Activated CD8-positive, alpha-beta memory T cell treated with anti-CD3 and anti-CD28 coated beads for 36 hours (primary cell): ENCODE measurements around the gene NOTCH1. TPM values are rescaled to one million over a fixed set of nuclear protein-coding genes. Genes with fewer than 3 reads are reported as not detected.

Experiments
- CTCF ChIA-PET: fragments of 350-600 bp; sonication (Branson Sonifier 250); formaldehyde crosslinking; loops from one replicate; lab custom pipeline; 2021; ENCODE audit warnings: antibody characterized with exemption; lab: Charles Lee
- POLR2A ChIA-PET: fragments of 350-600 bp; sonication (Branson Sonifier 250); formaldehyde crosslinking; loops from one replicate; lab custom pipeline; 2021; ENCODE audit warnings: antibody characterized with exemption; lab: Charles Lee
- total RNA-seq, 2 experiments: library from RNA; stranded (reverse); gene quantifications; one replicate each; pipeline ENCODE4 v1.2.3, GENCODE V29; 2021

The NOTCH1 gene
- total RNA-seq, 2 experiments from 2014 or later: 69.5 to 71.4 TPM

DNA sequence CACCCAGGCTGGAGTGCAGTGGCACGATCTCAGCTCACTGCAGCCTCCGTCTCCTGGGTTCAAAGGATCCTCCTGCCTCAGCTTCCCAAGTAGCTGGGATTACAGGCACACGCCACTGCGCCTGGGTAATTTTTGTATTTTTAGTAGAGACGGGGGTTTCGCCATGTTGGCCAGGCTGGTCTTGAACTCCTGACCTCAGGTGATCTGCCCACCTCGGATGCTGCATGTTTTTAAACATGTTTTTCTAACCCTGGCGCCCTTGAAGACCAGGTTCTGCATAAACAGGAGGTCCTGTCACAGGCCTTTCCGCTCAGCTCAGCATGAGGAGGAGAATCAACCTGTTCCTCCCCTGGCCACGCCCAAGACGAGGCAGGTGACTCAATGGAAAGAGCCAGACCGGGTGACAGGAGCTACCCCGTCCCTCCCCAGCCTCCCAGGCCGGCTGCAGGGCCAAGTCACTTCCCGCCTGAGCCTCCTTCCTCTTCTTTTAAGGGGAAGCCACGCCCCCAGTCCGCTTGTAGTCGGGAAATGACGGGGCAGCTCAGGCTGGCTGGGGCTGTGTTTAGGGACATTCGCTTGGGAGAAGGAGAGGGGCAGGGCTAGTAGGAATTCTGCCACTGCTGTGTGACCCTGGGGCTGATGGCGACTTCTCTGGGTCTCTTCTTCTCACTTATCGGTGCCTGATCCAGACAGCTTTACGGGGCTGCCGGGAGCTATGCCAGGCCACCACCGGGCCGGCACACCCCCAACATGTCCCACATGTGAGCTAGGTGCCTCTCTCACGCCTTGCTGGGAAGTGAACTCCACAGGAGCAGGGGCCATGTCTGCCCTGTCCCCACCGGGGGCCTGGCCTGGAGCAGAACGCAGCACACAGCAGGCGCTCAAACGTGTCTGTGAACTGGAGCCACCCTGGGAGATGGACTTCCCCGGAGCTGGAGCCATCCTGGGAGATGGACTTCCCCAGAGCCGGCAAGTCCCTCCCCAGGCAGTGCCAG lies 6.1 kb downstream of the NOTCH1 start:
- ChIA-PET POLR2A (interaction anchor here (1.2 to 2.2 kb wide), 2 partner anchors 10 to 130 kb away, joined by 5 to 12 read pairs; partner anchors contain the start of genes ENTR1 and PMPCA), CTCF (interaction anchor here (0.6 to 4.4 kb wide), 6 partner anchors 18 to 490 kb away, joined by 3 to 27 read pairs (median 4); no protein-coding TSS in a partner anchor)

GRCh38 chr9:136538599-136539426 lies 7.0 kb downstream of the NOTCH1 start:
- POLR2A ChIA-PET: interaction anchor here (0.6 to 2.2 kb wide), 5 partner anchors 9 to 613 kb away, joined by 3 to 12 read pairs (median 5); partner anchors contain the start of genes ENTR1 and PMPCA
- CTCF ChIA-PET: interaction anchor here (0.6 to 4.4 kb wide), 6 partner anchors 14 to 491 kb away, joined by 3 to 27 read pairs (median 4); no protein-coding TSS in a partner anchor

- CTCF ChIA-PET: interaction anchor here (0.9 to 4.4 kb wide), 5 partner anchors 14 to 491 kb away, joined by 4 to 27 read pairs (median 4); no protein-coding TSS in a partner anchor
These were observed 7.8 kb downstream of the NOTCH1 start for GRCh38 chr9:136537896-136538598.

DNA sequence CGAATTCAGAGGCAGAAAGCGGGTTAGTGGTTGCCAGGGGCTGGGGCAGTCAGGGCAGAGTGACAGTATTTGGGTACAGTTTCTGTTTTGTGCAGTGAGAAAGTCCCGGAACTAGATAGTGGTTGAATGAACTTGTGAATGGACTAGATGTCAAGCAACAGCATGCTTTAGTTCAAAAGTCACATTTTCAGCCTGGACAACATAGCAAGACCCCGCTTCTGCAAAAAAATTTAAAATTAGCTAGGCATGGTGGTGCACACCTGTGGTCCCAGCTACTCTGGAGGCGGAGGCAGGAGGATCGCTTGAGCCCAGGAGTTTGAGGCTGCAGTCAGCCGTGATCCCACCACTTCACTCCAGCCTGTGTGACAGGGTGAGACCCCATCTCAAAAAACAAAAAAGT lies 8.4 kb downstream of the NOTCH1 start:
- ChIA-PET POLR2A (no interaction called here), CTCF (interaction anchor here (3.3 to 4.4 kb wide), 2 partner anchors 49 to 52 kb away, joined by 20 to 27 read pairs; no protein-coding TSS in a partner anchor)

More at GRCh38 chr9:136537896-136538598, 7.8 kb downstream of the NOTCH1 start:
- POLR2A ChIA-PET: interaction anchor here (1.1 to 2.2 kb wide), 2 partner anchors 9 to 54 kb away, joined by 5 to 12 read pairs; no protein-coding TSS in a partner anchor

DNA sequence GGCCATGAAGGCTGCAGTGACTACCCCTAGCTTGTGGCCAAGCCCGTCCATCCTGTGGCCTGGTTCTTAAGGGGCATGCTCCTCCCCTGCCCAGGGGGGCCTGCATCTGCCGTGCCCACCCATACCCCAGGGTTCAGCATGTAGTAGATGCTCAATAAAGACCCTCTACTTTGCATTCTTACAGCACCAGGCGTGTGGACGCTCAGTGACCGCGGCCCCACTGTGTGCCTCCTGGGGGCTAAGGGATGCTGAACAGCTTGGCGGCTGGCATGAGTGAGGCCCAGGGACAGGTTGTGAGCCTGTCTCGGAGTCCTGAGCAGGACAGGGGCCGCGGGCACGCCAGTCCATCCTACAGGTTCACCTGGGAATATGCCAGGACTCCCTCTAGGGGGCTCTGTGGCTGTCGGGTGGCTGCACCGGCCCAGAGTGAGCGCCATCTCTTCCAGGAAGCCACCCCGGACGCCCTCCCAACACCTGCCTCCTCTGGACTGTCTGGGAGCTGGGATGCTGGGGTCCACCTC lies 9.1 kb downstream of the NOTCH1 start:
- CTCF ChIA-PET: interaction anchor here (4.4 kb wide), 1 partner anchor 52 kb away, joined by 27 read pairs; no protein-coding TSS in a partner anchor

GRCh38 chr9:136536051-136536720 lies 9.7 kb downstream of the NOTCH1 start:
- ChIA-PET CTCF (no interaction called here), POLR2A (no interaction called here)

More for the DNA sequence above, 9.1 kb downstream of the NOTCH1 start:
- POLR2A ChIA-PET: no interaction called here

DNA sequence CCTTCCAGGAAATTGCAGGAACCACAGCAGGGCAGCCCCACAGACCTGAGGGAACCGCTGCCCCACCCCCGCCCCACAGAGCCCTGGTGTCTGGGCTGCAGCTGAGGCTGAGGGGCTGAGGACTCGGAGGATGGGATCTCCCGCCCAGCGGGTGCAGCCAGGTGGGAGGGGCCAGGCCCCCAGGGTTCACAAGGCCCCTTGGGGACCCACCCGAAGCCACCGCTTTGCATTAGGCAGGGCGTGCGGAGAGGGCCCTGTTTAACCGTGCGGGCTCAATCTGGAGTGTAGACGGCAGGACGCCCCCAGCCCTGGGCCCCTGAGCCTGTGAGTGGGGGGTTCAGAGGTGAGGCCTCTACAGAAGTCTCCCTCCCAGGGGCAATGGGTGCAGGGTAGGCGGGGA lies 10.8 kb downstream of the NOTCH1 start:
- ChIA-PET POLR2A (no interaction called here), CTCF (no interaction called here)

GRCh38 chr9:136534366-136534765 lies 11.5 kb downstream of the NOTCH1 start:
- CTCF ChIA-PET: interaction anchor here (1.5 to 1.9 kb wide), 3 partner anchors 10 to 49 kb away, joined by 3 to 15 read pairs (median 7); no protein-coding TSS in a partner anchor
- POLR2A ChIA-PET: interaction anchor here (0.8 to 1.5 kb wide), 2 partner anchors 10 to 171 kb away, joined by 3 to 4 read pairs; no protein-coding TSS in a partner anchor

DNA sequence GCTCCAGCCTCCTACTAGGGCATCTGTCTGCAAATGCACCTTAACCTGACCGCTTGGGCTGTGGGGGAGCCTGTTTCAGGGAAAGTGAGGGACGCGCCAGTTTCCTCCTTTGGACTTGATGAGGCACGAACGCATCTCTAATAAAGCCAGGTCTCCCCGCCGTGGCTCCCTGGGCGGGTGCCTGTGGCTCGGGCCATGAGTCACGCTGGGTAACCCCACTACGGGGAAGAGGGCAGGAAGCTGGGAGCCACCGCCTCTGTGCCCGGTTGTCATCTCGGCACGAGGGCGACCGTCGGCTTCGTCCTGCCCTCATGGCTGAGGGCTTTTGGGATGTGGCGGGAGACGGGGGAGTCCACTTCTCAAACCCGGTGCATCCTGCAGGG lies 12.1 kb downstream of the NOTCH1 start:
- CTCF ChIA-PET: interaction anchor here (0.7 to 1.9 kb wide), 5 partner anchors 10 to 48 kb away, joined by 3 to 15 read pairs (median 3); no protein-coding TSS in a partner anchor
- POLR2A ChIA-PET: interaction anchor here (0.5 to 1.5 kb wide), 6 partner anchors 11 to 171 kb away, joined by 3 to 6 read pairs (median 4); partner anchors contain the start of genes ENTR1, NOTCH1 and PMPCA

GRCh38 chr9:136532799-136533774 lies 12.8 kb downstream of the NOTCH1 start:
- CTCF ChIA-PET: interaction anchor here (0.7 to 1.9 kb wide), 5 partner anchors 11 to 48 kb away, joined by 3 to 15 read pairs (median 3); no protein-coding TSS in a partner anchor
- POLR2A ChIA-PET: interaction anchor here (0.5 to 1.5 kb wide), 8 partner anchors 11 to 195 kb away, joined by 3 to 7 read pairs (median 4); partner anchors contain the start of genes ENTR1, NOTCH1 and PMPCA

DNA sequence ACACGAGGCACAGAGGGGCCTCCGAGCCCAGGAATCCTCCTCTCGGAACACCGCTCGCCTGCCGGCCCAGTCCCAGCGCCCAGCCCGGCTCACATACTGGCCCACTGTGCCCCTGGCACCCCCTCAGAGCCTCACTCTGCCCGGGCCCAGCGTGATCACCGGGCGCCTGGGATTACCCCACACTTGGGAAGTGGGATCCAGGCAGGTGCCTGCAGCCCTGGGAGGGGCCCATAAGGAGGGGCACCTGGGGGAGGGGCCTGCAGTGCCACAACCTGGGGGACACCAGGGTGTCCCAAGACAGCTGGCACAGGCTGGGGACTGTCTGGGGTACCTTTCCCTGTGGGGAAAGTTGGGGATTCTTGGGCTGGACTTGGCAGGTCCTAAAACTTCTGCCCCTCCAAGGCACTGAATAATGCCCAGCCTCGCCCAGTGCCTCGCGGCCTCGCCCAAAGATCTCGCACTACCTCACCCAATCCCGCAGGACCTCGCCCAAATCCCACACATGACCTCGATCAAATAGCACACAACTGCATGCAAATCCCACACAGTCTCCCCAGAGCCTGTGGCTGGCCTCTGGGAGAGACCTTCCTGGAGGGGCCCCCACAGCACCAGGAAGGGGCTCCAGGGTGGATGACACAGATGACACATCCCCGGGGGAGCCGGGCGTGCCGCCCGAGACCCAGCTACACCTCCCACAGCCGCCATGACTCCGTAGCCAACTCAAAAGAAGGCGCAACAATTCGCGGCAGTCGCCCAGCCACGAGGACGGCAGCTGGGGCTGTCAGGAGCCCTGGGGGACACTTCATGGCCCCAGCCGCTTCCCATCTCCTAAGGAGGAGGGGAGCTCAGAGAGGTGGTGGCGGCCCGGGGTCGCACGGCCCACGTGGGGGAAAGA lies 13.7 kb downstream of the NOTCH1 start:
- ChIA-PET POLR2A (interaction anchor here (1.0 kb wide), 1 partner anchor 48 kb away, joined by 3 read pairs; no protein-coding TSS in a partner anchor), CTCF (interaction anchor here (1.9 kb wide), 1 partner anchor 43 kb away, joined by 15 read pairs; no protein-coding TSS in a partner anchor)

DNA sequence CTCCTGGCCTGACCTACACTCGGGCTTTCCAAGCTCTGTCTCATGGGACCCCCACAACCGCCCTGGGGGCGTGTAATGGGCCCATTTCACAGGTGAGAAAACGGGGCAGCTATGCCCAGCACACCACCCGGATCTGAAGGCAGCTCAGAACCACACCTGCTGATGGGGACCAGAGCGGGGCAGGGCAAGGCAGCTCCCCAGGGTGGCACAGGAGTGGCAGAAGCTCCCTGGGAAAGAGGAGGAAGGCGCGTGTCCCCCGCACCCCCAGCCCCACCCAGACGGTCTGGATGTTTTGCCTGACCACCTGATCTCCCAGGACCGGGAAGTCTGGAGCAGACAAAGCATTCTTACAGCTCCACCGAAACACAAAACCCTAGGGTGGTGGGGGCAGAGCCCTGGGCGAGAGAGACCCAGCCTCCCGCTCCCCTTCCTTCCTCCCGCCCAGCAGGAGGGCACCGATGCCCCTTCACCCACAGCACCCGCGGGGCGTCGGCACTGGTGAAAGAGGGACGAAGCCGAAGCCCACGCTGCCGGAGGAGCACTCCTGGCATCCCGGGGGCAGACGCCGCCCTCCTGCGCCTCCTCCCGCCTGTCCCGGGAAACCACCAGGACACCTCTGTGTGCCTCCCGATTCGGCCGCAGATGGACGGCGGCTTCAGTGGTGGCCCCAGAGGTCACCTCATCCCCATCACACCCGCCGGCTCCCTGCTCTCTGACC lies 14.5 kb downstream of the NOTCH1 start:
- ChIA-PET POLR2A (no interaction called here), CTCF (no interaction called here)

- CTCF ChIA-PET: interaction anchor here (1.9 kb wide), 2 partner anchors 41 to 43 kb away, joined by 5 to 8 read pairs; no protein-coding TSS in a partner anchor
- POLR2A ChIA-PET: interaction anchor here (2.1 kb wide), 1 partner anchor 8 kb away, joined by 12 read pairs; no protein-coding TSS in a partner anchor
These were observed 15.3 kb downstream of the NOTCH1 start for GRCh38 chr9:136530461-136531089.
